ENCODE results near the gene ALDH8A1. TPM values are rescaled to one million over a fixed set of nuclear protein-coding genes. Genes with fewer than 3 reads are reported as not detected.

Gene ALDH8A1
- polyA plus RNA-seq, 2 of the 4 experiments (the other 2 are of a cell fraction): 0.18 to 0.85 TPM

GRCh38 chr6:134870677-134871498 lies 79.0 kb downstream of the ALDH8A1 start:
- H3K4me2 ChIP-seq: no peak overlapping the region
- POLR2A ChIA-PET: no interaction called here
- no peak for TF ChIP-seq HES2 (IDR thresholded peaks at IDR 0.05)
- TF ChIP-seq NFE2L2 (conservative IDR thresholded peaks at IDR 0.05; ENCODE audit: low read length): no peak
- TF ChIP-seq HOXB13 (CRISPR knock-in tag; IDR thresholded peaks at IDR 0.05; ENCODE audit: low read depth): no peak
- no peak for TF ChIP-seq PHF8 (IDR thresholded peaks at IDR 0.05; ENCODE audit: borderline replicate concordance, low read depth)
- DNase-seq (ENCODE audit: low read depth in 1 of 2, low spot score in 1 of 2) (no peak), ATAC-seq (no peak), FAIRE-seq (no peak)
- H3K27ac ChIP-seq: no peak overlapping the region
- peaks cover 5% of the 10 kb centered on the region; the same call in 1 of the 3 replicates for H3K9me3 ChIP-seq
- no peaks in the 10 kb centered on the region for H3K4me1 ChIP-seq
- no peak overlapping the region for H3K4me3 ChIP-seq
- 80% methylated on average over 9 of the region's 9 CpGs for WGBS (ENCODE audit: missing lambda C conversion rate)
- CTCF ChIA-PET: interaction anchor here (0.5 to 2.7 kb wide), 5 partner anchors 10 to 714 kb away, joined by 3 to 13 read pairs (median 4); no protein-coding TSS in a partner anchor

GRCh38 chr6:134868812-134869211 lies 81.1 kb downstream of the ALDH8A1 start:
- DNase-seq (ENCODE audit: low read depth in 1 of 2, low spot score in 1 of 2) (no peak), FAIRE-seq (no peak), ATAC-seq (no peak)
- Histone ChIP-seq H3K9me3 (no peaks in the 10 kb centered on the region), H3K4me1 (peaks cover 5% of the 10 kb centered on the region; the same call in 1 of the 3 replicates), H3K4me2 (no peak overlapping the region), H3K27ac (no peak overlapping the region), H3K4me3 (no peak overlapping the region)
- CTCF ChIA-PET: no interaction called here
- WGBS (ENCODE audit: missing lambda C conversion rate): 80% methylated on average over 3 of the region's 3 CpGs
- no peak for TF ChIP-seq ELK1 (IDR thresholded peaks at IDR 0.05; ENCODE audit: low read depth, low read length)
- no peak for TF ChIP-seq JUNB (IDR thresholded peaks at IDR 0.05)
- TF ChIP-seq PBX3 (IDR thresholded peaks at IDR 0.05): no peak
- no peak for TF ChIP-seq TP53 (CRISPR knock-in tag; IDR thresholded peaks at IDR 0.05)
- TF ChIP-seq HOXB13 (CRISPR knock-in tag; IDR thresholded peaks at IDR 0.05; ENCODE audit: low read depth): no peak
- TF ChIP-seq EHMT2 (IDR thresholded peaks at IDR 0.05; ENCODE audit: low read depth): no peak
- no peak for TF ChIP-seq NR3C1 (IDR thresholded peaks at IDR 0.05)
- TF ChIP-seq JUN (IDR thresholded peaks at IDR 0.05): no peak
- no peak for TF ChIP-seq CBX2 (IDR thresholded peaks at IDR 0.05; ENCODE audit: borderline replicate concordance, low read depth)
- TF ChIP-seq TFCP2L1 (CRISPR knock-in tag; IDR thresholded peaks at IDR 0.05): no peak
- TF ChIP-seq FOSB (CRISPR knock-in tag; IDR thresholded peaks at IDR 0.05): no peak
- POLR2A ChIA-PET: no interaction called here

Other genes starting within 250 kb of the ALDH8A1 start
- gene HBS1L, start 104.7 kb upstream of the ALDH8A1 start, polyA plus RNA-seq (2011; rRNA removed): 51.6 and 61.7 TPM in 2 replicates
- gene HBS1L, start 104.7 kb upstream of the ALDH8A1 start, polyA plus RNA-seq (2017; fragmentation: RNase III; extraction: RNeasy Plus Mini Kit Qiagen cat#74134 plus additional on column Dnase treatment): 40.7 to 41.9 TPM (median 41.5 TPM) in 3 replicates
- 0.22 and 0.24 TPM in 2 replicates for gene MYB, start 231.2 kb upstream of the ALDH8A1 start, polyA plus RNA-seq (2011; rRNA removed)
- gene MYB, start 231.2 kb upstream of the ALDH8A1 start, polyA plus RNA-seq (2017; fragmentation: RNase III; extraction: RNeasy Plus Mini Kit Qiagen cat#74134 plus additional on column Dnase treatment): 0.27 to 0.47 TPM (median 0.38 TPM) in 3 replicates

Measured in A549 (cell line).